OCI-LY1 (cell line): ENCODE data around the gene GUK1.

ENCODE experiments used
- H2AFZ ChIP-seq: fragments of 200-600 bp; sonication (generic), shearing (Covaris generic); 2 replicates; pipeline ENCODE4 v1.6.0; 2014; ENCODE audit warnings: antibody characterized with exemption, mild to moderate bottlenecking, low read length
- H3F3A ChIP-seq: fragments of 200-600 bp; sonication (generic), shearing (Covaris generic); 2 replicates; pipeline ENCODE4 v1.6.0; 2014; ENCODE audit warnings: mild to moderate bottlenecking, antibody characterized with exemption, low read length, moderate library complexity; ENCODE audit not compliant: insufficient read depth
- H3K27ac ChIP-seq: fragments of 200-600 bp; sonication (generic); 2 replicates; pipeline ENCODE4 v1.5.1; 2014; ENCODE audit warnings: low read length, mixed run types, mild to moderate bottlenecking, low read depth; ENCODE audit not compliant: poor library complexity, severe bottlenecking
- H3K27me3 ChIP-seq: fragments of 200-600 bp; sonication (generic); 2 replicates; pipeline ENCODE4 v1.6.0; 2014; ENCODE audit warnings: antibody characterized with exemption, mild to moderate bottlenecking, low read length, moderate library complexity; ENCODE audit not compliant: insufficient read depth
- H3K36me3 ChIP-seq: fragments of 200-600 bp; sonication (generic); 2 replicates; pipeline ENCODE4 v1.6.1; 2014; ENCODE audit warnings: mild to moderate bottlenecking, antibody characterized with exemption, low read length, moderate library complexity, mixed read lengths; ENCODE audit not compliant: insufficient read depth
- H3K4me1 ChIP-seq: fragments of 200-600 bp; sonication (generic); 2 replicates; pipeline ENCODE4 v1.5.1; 2014; ENCODE audit warnings: mild to moderate bottlenecking, low read length, moderate library complexity; ENCODE audit not compliant: insufficient read depth, severe bottlenecking
- H3K4me2 ChIP-seq: fragments of 200-600 bp; sonication (generic), shearing (Covaris generic); 2 replicates; pipeline ENCODE4 v1.6.1; 2014; ENCODE audit warnings: low read length
- H3K4me3 ChIP-seq: fragments of 200-600 bp; sonication (generic); 2 replicates; pipeline ENCODE4 v1.5.1; 2014; ENCODE audit warnings: low read length, low read depth, mild to moderate bottlenecking, mixed read lengths; ENCODE audit not compliant: poor library complexity, severe bottlenecking
- H3K79me2 ChIP-seq: fragments of 200-600 bp; shearing (Covaris generic); 2 replicates; pipeline ENCODE4 v1.6.1; 2016; ENCODE audit warnings: mixed run types, low read length, mixed read lengths; ENCODE audit not compliant: insufficient read depth
- H3K9ac ChIP-seq: fragments of 200-600 bp; sonication (generic), shearing (Covaris generic); 2 replicates; pipeline ENCODE4 v1.6.1; 2014; ENCODE audit warnings: mild to moderate bottlenecking, low read length, mixed read lengths
- H3K9me2 ChIP-seq: fragments of 200-600 bp; sonication (generic), shearing (Covaris generic); 2 replicates; pipeline ENCODE4 v1.6.1; 2014; ENCODE audit warnings: low read depth, mild to moderate bottlenecking, low read length, mixed read lengths
- H3K9me3 ChIP-seq: fragments of 200-600 bp; shearing (Covaris generic); 2 replicates; pipeline ENCODE4 v1.6.1; 2014; ENCODE audit warnings: low read length, mixed read lengths
- H4K20me1 ChIP-seq: fragments of 200-600 bp; sonication (generic), shearing (Covaris generic); 2 replicates; pipeline ENCODE4 v1.6.0; 2016; ENCODE audit warnings: mild to moderate bottlenecking, low read length; ENCODE audit not compliant: insufficient read depth
- EZH2 ChIP-seq: fragments of 200-600 bp; sonication (generic), shearing (Covaris generic); IDR thresholded peaks from 2 replicates; pipeline ENCODE4 v1.8.0; 2017; ENCODE audit warnings: borderline replicate concordance, mixed run types, mild to moderate bottlenecking, antibody characterized with exemption, low read length, moderate library complexity, mixed read lengths
- TF ChIP-seq, protein P1 (sequence below): fragments of 200-600 bp; sonication (generic), shearing (Covaris generic); IDR thresholded peaks from 2 replicates; pipeline ENCODE4 v1.5.1; 2017; ENCODE audit warnings: mild to moderate bottlenecking, antibody characterized with exemption, low read length, moderate library complexity, mixed read lengths

GUK1 gene

DNA sequence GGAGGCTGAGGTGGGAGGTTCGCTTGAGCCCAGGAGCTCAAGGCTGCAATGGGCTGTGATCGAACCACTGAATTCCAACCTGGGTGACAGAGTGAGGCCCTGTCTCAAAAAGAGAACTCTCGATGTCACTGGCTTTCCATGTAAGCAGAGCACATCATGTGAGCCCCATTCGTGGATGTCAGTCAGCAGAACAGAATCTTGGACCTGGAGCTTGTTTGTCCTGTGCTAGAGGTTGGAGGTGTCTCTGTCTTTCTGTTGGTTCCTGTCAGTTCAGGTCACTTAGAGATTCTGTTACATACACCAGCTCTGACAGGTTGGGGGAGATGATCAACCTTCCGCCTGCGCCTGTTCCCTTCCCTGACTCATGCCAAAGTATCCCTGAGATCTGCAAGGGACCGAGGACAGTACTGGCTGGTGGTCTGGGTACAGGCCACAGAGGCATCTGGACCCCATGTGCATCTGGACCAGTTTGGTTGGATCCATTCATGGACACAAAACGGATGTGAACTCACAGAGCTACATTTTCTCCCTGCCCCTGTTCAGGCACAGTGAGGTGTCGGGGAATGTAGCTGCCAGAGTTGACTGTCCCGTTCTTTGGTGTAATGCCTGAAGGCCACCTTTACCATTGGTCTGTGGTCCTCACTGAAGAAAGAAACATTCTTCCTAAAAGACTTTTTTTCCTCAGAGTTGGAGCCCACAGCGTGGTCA is 47.6 kb upstream of the GUK1 start:
- Histone ChIP-seq H3K79me2 (peaks cover 94% of the 10 kb centered on the region), H3K9me3 (peaks cover 17% of the 10 kb centered on the region), H2AFZ (no peak overlapping the region), H3K4me1 (peaks cover 31% of the 10 kb centered on the region), H3K4me3 (no peak overlapping the region), H3K9me2 (no peaks in the 10 kb centered on the region), H4K20me1 (no peaks in the 10 kb centered on the region), H3K27me3 (no peaks in the 10 kb centered on the region), H3K4me2 (no peak overlapping the region), H3F3A (no peaks in the 10 kb centered on the region), H3K36me3 (peaks cover 89% of the 10 kb centered on the region), H3K9ac (no peak overlapping the region), H3K27ac (no peak overlapping the region)
- TF ChIP-seq, protein P1, sequence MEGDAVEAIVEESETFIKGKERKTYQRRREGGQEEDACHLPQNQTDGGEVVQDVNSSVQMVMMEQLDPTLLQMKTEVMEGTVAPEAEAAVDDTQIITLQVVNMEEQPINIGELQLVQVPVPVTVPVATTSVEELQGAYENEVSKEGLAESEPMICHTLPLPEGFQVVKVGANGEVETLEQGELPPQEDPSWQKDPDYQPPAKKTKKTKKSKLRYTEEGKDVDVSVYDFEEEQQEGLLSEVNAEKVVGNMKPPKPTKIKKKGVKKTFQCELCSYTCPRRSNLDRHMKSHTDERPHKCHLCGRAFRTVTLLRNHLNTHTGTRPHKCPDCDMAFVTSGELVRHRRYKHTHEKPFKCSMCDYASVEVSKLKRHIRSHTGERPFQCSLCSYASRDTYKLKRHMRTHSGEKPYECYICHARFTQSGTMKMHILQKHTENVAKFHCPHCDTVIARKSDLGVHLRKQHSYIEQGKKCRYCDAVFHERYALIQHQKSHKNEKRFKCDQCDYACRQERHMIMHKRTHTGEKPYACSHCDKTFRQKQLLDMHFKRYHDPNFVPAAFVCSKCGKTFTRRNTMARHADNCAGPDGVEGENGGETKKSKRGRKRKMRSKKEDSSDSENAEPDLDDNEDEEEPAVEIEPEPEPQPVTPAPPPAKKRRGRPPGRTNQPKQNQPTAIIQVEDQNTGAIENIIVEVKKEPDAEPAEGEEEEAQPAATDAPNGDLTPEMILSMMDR = no peak
- TF ChIP-seq EZH2 = no peak

DNA sequence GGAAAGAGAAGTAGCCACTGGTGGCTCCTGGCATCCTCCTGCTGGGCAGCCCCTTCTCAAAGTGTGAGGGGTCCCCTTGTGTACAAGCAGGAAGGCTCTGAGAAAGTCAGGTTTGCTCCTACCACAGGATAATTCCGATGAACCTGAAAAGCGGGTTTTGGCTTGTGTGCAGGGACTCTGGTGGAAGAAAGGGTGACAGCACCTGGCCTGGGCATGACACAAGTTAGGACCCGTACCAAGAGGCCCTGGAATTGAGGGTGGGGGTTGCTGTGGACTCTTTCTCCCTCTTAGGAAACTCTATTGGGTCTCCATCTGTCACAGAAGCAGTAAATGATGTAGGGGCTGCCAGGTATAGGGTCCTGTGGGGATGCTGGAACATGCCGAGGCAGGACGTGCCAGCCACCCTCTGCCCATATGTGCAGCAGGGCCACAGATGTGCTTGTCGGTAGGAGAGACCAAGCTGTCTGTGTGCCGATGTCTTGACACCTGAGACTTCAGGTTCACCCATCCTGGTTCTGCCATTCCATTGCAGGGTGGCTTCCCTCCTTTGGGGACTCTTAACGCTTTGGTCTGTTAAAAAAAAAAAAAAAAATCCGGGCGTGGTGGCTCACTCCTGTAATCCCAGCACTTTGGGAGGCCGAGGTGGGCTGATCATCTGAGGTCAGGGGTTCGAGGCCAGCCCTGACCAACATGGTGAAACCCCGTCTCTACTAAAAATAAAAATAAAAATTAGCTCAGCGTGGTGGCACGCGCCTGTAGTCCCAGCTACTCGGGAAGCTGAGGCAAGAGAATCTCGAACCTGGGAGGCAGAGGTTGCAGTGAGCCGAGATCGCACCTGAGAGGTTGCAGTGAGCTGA is 46.8 kb upstream of the GUK1 start:
- no peak overlapping the region for H3K4me3 ChIP-seq
- H3K4me1 ChIP-seq = peaks cover 23% of the 10 kb centered on the region
- H3K36me3 ChIP-seq = peaks cover 90% of the 10 kb centered on the region
- no peak overlapping the region for H2AFZ ChIP-seq
- peaks cover 17% of the 10 kb centered on the region for H3K9me3 ChIP-seq
- H3K27me3 ChIP-seq = no peaks in the 10 kb centered on the region
- no peak overlapping the region for H3K27ac ChIP-seq
- H3F3A ChIP-seq = no peaks in the 10 kb centered on the region
- H3K4me2 ChIP-seq = no peak overlapping the region
- H3K9ac ChIP-seq = no peak overlapping the region
- peaks cover 86% of the 10 kb centered on the region for H3K79me2 ChIP-seq
- H3K9me2 ChIP-seq = no peaks in the 10 kb centered on the region
- no peaks in the 10 kb centered on the region for H4K20me1 ChIP-seq
- TF ChIP-seq, protein P1 = no peak
- TF ChIP-seq EZH2 = no peak

DNA sequence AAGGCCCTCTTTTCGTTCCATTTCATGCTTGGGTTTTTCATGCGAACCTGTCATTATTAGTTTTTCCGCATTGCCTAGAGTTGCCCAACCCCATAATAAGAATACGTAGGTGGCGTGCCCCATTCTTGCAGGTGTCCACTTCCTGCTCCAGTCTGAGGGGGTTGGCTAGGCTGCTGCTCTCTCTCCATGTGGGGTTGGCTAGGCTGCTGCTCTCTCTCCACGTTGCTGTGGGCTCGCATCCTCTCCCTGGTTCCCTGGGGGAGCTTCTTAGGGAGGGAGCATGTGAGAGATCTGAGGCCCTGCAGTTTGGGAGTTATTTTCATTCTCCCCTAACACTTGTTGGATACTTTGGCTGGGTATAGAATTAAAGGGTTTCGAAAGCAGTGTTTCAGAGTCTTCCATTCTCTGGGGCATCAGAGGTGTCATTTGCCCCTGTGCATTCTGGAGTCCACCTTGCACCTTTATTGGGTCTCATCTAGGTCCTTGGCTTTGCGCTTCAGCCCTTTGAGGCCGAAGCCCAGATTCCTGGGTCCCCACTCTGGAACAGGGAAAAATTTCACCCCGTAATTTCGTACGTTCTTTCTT is 45.6 kb upstream of the GUK1 start:
- H2AFZ ChIP-seq = no peak overlapping the region
- TF ChIP-seq, protein P1 = no peak
- no peak for TF ChIP-seq EZH2
- no peaks in the 10 kb centered on the region for H3F3A ChIP-seq
- peaks cover 91% of the 10 kb centered on the region for H3K36me3 ChIP-seq
- peaks cover 11% of the 10 kb centered on the region for H3K4me1 ChIP-seq
- H3K79me2 ChIP-seq = peaks cover 74% of the 10 kb centered on the region
- H3K9me3 ChIP-seq = peaks cover 17% of the 10 kb centered on the region
- H3K4me2 ChIP-seq = no peak overlapping the region
- H3K9me2 ChIP-seq = no peaks in the 10 kb centered on the region
- no peak overlapping the region for H3K4me3 ChIP-seq
- no peaks in the 10 kb centered on the region for H3K27me3 ChIP-seq
- no peak overlapping the region for H3K27ac ChIP-seq
- no peaks in the 10 kb centered on the region for H4K20me1 ChIP-seq
- H3K9ac ChIP-seq = no peak overlapping the region
